Prostate gland (tissue), 2 donors: Measurements from ENCODE around the gene KRT26.

Experiments
- CTCF ChIP-seq, 4 experiments: fragments of 200-600 bp in 2 of 4; fragments of 450-650 bp in 2 of 4; sonication (generic) in 2 of 4; IDR thresholded peaks; 1 replicate in 3 of 4; 2 replicates in 1 of 4; pipeline ENCODE4 v1.5.1; 2016 to 2019; ENCODE audit warnings: antibody characterized with exemption in 4 of 4, mild to moderate bottlenecking in 2 of 4, moderate library complexity in 2 of 4
- POLR2A ChIP-seq: fragments of 450-650 bp; IDR thresholded peaks from one replicate; pipeline ENCODE4 v1.6.1; 2016; ENCODE audit warnings: antibody characterized with exemption, mild to moderate bottlenecking

- TF ChIP-seq POLR2A (no peak), CTCF (IDR thresholded peaks at IDR 0.05) (no peak)
Measured at GRCh38 chr17:40738553-40738952, 33.4 kb downstream of the KRT26 start.
